ENCODE measurements around the gene RMND5A. TPM values are rescaled to one million over a fixed set of nuclear protein-coding genes. Genes with fewer than 3 reads are reported as not detected.
"Not testable (repeated sequence)": the region's sequence is repeated elsewhere in the genome, so short reads cannot be mapped to it uniquely, and the experiment has no call there.

The RMND5A gene
- 10 to 100 TPM; 32.2 to 48.3 TPM for total RNA-seq

- H3K27ac Mint-ChIP-seq: peak within 1 kb of the TSS; percentile 64 to 83
- not testable (repeated sequence) for H3K27me3 Mint-ChIP-seq; H3K4me1 Mint-ChIP-seq (ENCODE audit: low read depth in 2 of 2); H3K9me3 Mint-ChIP-seq; H3K36me3 Mint-ChIP-seq
- DNase-seq (ENCODE audit: low spot score) (peak; percentile 95), ATAC-seq (peak; percentile 95 to 97)
- H3K4me3 Mint-ChIP-seq: peak within 1 kb of the TSS; percentile 88
Measured at GRCh38 chr2:86719637-86720539, at the start of gene RMND5A. Gene RMND5A (plus strand): TSS chr2:86720291. CDS start chr2:86720668, 377 bp downstream.

GRCh38 chr2:86671337-86671981, 48.6 kb upstream of the RMND5A start:
- no peak for DNase-seq (ENCODE audit: low spot score)
- no peak for ATAC-seq
- Mint-ChIP-seq H3K4me3 (no peak overlapping the region), H3K27ac (no peak overlapping the region), H3K36me3 (peaks cover 1% of the 10 kb centered on the region), H3K27me3 (peaks cover 3 to 5% of the 10 kb centered on the region in 2 donors), H3K9me3 (no peaks in the 10 kb centered on the region), H3K4me1 (ENCODE audit: low read depth in 2 of 2) (no peaks in the 10 kb centered on the region)

GRCh38 chr2:86672027-86672545, 48.0 kb upstream of the RMND5A start:
- DNase-seq (ENCODE audit: low spot score) (no peak), ATAC-seq (no peak)
- H3K4me3 Mint-ChIP-seq: no peak overlapping the region
- H3K4me1 Mint-ChIP-seq (ENCODE audit: low read depth in 2 of 2): no peaks in the 10 kb centered on the region
- no peak overlapping the region for H3K27ac Mint-ChIP-seq
- H3K27me3 Mint-ChIP-seq: no peaks in the 10 kb centered on the region
- H3K9me3 Mint-ChIP-seq: no peaks in the 10 kb centered on the region
- no peaks in the 10 kb centered on the region for H3K36me3 Mint-ChIP-seq

- no peak overlapping the region for H3K4me3 Mint-ChIP-seq
- peaks cover 0 to 4% of the 10 kb centered on the region in 2 donors for H3K27me3 Mint-ChIP-seq
- DNase-seq (ENCODE audit: low spot score): no peak
- H3K36me3 Mint-ChIP-seq: no peaks in the 10 kb centered on the region
- no peaks in the 10 kb centered on the region for H3K4me1 Mint-ChIP-seq (ENCODE audit: low read depth in 2 of 2)
- no peak overlapping the region for H3K27ac Mint-ChIP-seq
- no peak for ATAC-seq
- no peaks in the 10 kb centered on the region for H3K9me3 Mint-ChIP-seq
Measured at GRCh38 chr2:86673011-86673410, 47.1 kb upstream of the RMND5A start.

- Mint-ChIP-seq H3K27ac (no peak overlapping the region), H3K36me3 (no peaks in the 10 kb centered on the region), H3K4me1 (ENCODE audit: low read depth in 2 of 2) (no peaks in the 10 kb centered on the region), H3K4me3 (no peak overlapping the region), H3K27me3 (peaks cover 0 to 5% of the 10 kb centered on the region in 2 donors), H3K9me3 (no peaks in the 10 kb centered on the region)
- ATAC-seq (no peak), DNase-seq (ENCODE audit: low spot score) (no peak)
Measured at GRCh38 chr2:86673986-86674670, 46.0 kb upstream of the RMND5A start.

GRCh38 chr2:86675104-86675503, 45.0 kb upstream of the RMND5A start:
- H3K4me3 Mint-ChIP-seq: no peak overlapping the region
- no peak for DNase-seq (ENCODE audit: low spot score)
- peaks cover 0 to 5% of the 10 kb centered on the region in 2 donors for H3K27me3 Mint-ChIP-seq
- ATAC-seq: no peak
- H3K27ac Mint-ChIP-seq: no peak overlapping the region
- no peaks in the 10 kb centered on the region for H3K4me1 Mint-ChIP-seq (ENCODE audit: low read depth in 2 of 2)
- H3K9me3 Mint-ChIP-seq: no peaks in the 10 kb centered on the region
- no peaks in the 10 kb centered on the region for H3K36me3 Mint-ChIP-seq

- no peak overlapping the region for H3K27ac Mint-ChIP-seq
- no peaks in the 10 kb centered on the region for H3K9me3 Mint-ChIP-seq
- H3K4me3 Mint-ChIP-seq: no peak overlapping the region
- peaks cover 0 to 5% of the 10 kb centered on the region in 2 donors for H3K27me3 Mint-ChIP-seq
- H3K36me3 Mint-ChIP-seq: no peaks in the 10 kb centered on the region
- no peaks in the 10 kb centered on the region for H3K4me1 Mint-ChIP-seq (ENCODE audit: low read depth in 2 of 2)
- DNase-seq (ENCODE audit: low spot score): no peak
- no peak for ATAC-seq
Measured at GRCh38 chr2:86675511-86676015, 44.5 kb upstream of the RMND5A start.

GRCh38 chr2:86677816-86678215, 42.3 kb upstream of the RMND5A start:
- ATAC-seq (no peak), DNase-seq (ENCODE audit: low spot score) (no peak)
- H3K27me3 Mint-ChIP-seq: peaks cover 0 to 5% of the 10 kb centered on the region in 2 donors
- H3K4me3 Mint-ChIP-seq: no peak overlapping the region
- H3K36me3 Mint-ChIP-seq: no peaks in the 10 kb centered on the region
- H3K9me3 Mint-ChIP-seq: no peaks in the 10 kb centered on the region
- H3K4me1 Mint-ChIP-seq (ENCODE audit: low read depth in 2 of 2): no peaks in the 10 kb centered on the region
- H3K27ac Mint-ChIP-seq: no peak overlapping the region

GRCh38 chr2:86679036-86679435, 41.1 kb upstream of the RMND5A start:
- Mint-ChIP-seq H3K4me1 (ENCODE audit: low read depth in 2 of 2) (no peaks in the 10 kb centered on the region), H3K36me3 (no peaks in the 10 kb centered on the region), H3K27ac (no peak overlapping the region), H3K27me3 (peaks cover 0 to 5% of the 10 kb centered on the region in 2 donors), H3K4me3 (no peak overlapping the region), H3K9me3 (no peaks in the 10 kb centered on the region)
- DNase-seq (ENCODE audit: low spot score) (no peak), ATAC-seq (no peak)

GRCh38 chr2:86685351-86685750, 34.7 kb upstream of the RMND5A start:
- Mint-ChIP-seq H3K27me3 (no peaks in the 10 kb centered on the region), H3K27ac (no peak overlapping the region), H3K9me3 (no peaks in the 10 kb centered on the region)

GRCh38 chr2:86686460-86686859, 33.6 kb upstream of the RMND5A start:
- no peak for DNase-seq (ENCODE audit: low spot score)
- Mint-ChIP-seq H3K4me1 (ENCODE audit: low read depth in 2 of 2) (no peaks in the 10 kb centered on the region), H3K9me3 (no peaks in the 10 kb centered on the region), H3K4me3 (no peak overlapping the region), H3K27me3 (peaks cover 0 to 5% of the 10 kb centered on the region in 2 donors), H3K27ac (no peak overlapping the region), H3K36me3 (peaks cover 4% of the 10 kb centered on the region)
- ATAC-seq: no peak

More at GRCh38 chr2:86685351-86685750, 34.7 kb upstream of the RMND5A start:
- Mint-ChIP-seq H3K4me1 (ENCODE audit: low read depth in 2 of 2) (no peaks in the 10 kb centered on the region), H3K36me3 (no peaks in the 10 kb centered on the region), H3K4me3 (no peak overlapping the region)
- DNase-seq (ENCODE audit: low spot score): no peak
- no peak for ATAC-seq

GRCh38 chr2:86686905-86687304, 33.2 kb upstream of the RMND5A start:
- H3K4me1 Mint-ChIP-seq (ENCODE audit: low read depth in 2 of 2): no peaks in the 10 kb centered on the region
- H3K27me3 Mint-ChIP-seq: peaks cover 0 to 8% of the 10 kb centered on the region in 2 donors
- no peak overlapping the region for H3K27ac Mint-ChIP-seq
- H3K9me3 Mint-ChIP-seq: no peaks in the 10 kb centered on the region
- no peak for DNase-seq (ENCODE audit: low spot score)
- no peak overlapping the region for H3K4me3 Mint-ChIP-seq
- no peak for ATAC-seq
- H3K36me3 Mint-ChIP-seq: peaks cover 4% of the 10 kb centered on the region

GRCh38 chr2:86695053-86695691, 24.9 kb upstream of the RMND5A start:
- DNase-seq (ENCODE audit: low spot score) (no peak), ATAC-seq (no peak)
- no peak overlapping the region for H3K27ac Mint-ChIP-seq
- H3K4me1 Mint-ChIP-seq (ENCODE audit: low read depth in 2 of 2): peaks cover 0 to 4% of the 10 kb centered on the region in 2 donors
- no peak overlapping the region for H3K4me3 Mint-ChIP-seq
- H3K27me3 Mint-ChIP-seq: peaks cover 4 to 19% of the 10 kb centered on the region in 2 donors
- peaks cover 6% of the 10 kb centered on the region for H3K9me3 Mint-ChIP-seq
- peaks cover 27% of the 10 kb centered on the region for H3K36me3 Mint-ChIP-seq

Data from natural killer cell treated with Interleukin-12 subunit alpha and Interleukin-12 subunit beta and Interleukin-15 and Interleukin-18, amount 100 ng/mL, for 72 hours (primary cell).